Right renal cortex interstitium (tissue), 3 donors: ENCODE data around the gene THOP1. TPM values are rescaled to one million over a fixed set of nuclear protein-coding genes. Genes with fewer than 3 reads are reported as not detected.

Experiments
- DNase-seq, 3 donors: peaks; one replicate each; pipeline ENCODE4 v3.0.0-alpha.2; 2013; ENCODE audit warnings: low read depth in 3 of 3, low spot score in 2 of 3
- polyA plus RNA-seq, 3 donors: library from polyadenylated mRNA; unstranded; fragments of 120-200 nt; gene quantifications; one replicate each; pipeline ENCODE4 v1.2.1, GENCODE V29; 2013; ENCODE audit not compliant: insufficient read length in 3 of 3

Gene THOP1
- polyA plus RNA-seq, 3 donors: 37.8 to 48.9 (median 41.8) TPM

GRCh38 chr19:2761876-2762782, 23.2 kb upstream of the THOP1 start:
- no peak for DNase-seq

DNA sequence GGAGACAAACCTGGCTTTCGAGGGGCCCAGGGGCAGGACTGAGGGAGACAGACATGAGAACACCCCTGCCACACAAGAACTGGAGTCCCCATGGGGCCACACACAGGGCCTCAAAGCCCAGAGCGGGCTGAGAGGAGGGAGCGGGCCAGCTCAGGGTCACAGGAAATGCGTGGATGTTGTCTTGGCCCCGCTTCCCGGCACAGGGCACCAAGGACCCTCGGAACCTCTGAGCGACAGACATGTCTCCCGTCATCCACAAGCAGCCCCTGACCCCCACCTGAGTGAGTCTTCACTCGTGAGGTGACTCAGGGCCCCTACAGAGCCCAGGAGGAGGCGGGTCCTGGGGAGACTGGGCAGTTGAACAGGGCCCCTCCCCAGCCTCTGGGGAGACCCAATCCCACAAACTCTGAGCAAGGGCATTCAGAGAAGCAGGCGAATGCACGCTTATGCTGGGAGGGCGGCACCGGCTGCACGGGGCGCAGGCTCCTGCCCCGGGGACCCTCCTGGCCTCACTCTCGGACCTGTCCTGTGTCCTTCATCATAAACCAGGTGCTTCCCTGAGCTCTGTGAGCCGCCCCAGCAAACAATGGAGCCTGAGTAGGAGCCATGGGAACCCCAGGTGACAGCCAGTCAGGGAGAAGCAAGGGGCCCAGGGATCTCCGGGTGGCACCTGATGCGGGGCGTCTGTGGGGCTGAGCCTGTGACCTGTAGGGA, 22.4 kb upstream of the THOP1 start:
- no peak for DNase-seq

DNA sequence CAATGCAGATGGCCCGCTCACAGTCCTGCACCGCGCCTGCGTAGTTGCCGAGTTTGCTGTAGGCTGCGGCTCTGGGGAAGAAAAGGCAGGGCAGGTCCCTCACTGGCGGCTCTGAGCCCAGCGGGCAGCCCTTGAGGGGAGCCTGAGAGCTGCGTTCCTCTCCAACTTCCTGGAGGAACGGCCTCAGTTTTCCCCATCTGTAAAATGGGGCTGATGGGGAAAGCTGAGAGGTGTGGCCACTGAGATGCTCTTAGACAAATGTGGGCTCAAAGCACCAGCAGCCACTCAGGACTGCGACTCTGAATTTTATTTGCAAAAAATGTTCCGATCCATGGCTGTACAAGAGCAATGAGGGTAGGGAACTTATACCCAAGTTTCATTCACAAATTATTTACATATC, 21.6 kb upstream of the THOP1 start:
- DNase-seq: no peak

DNA sequence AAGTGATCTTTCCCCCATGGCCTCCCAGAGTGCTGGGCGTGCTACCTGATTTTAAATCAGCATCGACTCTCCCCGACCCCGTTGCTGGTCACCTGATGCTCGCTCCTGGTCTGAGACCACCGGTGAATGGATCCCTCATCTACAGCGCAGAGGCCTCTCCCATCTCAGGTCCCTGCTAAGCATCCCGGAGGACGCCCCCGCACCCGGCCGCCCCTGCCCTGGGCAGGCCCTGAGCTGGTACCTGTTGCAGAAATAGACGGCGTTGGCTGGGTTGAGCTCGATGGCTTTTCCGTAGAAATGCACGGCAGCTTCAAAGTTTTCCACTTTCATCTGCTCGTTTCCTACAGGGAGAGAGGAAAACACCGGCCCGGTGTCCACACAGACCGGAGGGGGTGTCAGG, 20.4 kb upstream of the THOP1 start:
- DNase-seq: no peak

- no peak for DNase-seq
Measured at GRCh38 chr19:2765376-2765775, 19.9 kb upstream of the THOP1 start.

DNA sequence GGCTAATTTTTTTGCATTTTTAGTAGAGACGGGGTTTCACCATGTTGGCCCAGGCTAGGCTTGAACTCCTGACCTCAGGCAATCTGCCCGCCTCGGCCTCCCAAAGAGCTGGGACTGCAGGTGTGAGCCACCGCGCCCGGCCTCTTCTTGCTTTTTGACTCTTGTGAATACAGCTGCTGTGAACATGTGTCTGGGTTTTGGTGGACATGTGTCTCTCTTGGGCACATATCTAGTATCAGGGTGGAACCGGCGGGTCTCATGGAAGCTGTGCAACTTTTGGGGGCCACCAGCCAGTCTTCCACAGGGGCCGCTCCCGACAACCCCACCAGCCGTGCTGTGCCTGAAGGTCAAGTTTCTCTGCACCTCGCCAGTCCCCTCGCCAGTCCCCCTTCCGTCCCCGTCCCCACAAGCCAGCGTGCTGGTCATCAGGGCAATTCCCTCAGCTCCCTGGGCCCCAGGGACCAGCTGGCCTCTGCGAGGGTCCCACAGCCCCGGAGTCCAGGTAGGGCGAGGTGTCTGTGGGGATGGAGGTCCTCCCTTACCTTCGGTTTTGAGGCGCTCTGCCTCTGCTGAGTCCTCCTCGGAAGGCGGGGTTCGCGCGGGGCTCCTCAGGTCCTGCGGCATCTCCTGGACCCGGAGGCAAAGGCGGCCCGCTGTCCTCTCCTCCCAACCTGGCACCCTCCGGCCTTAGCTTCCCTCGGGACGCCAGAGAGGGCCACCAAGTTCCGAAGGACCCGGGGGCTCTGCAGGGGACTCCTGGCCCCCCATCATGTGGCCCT, 18.5 kb upstream of the THOP1 start:
- no peak for DNase-seq

DNA sequence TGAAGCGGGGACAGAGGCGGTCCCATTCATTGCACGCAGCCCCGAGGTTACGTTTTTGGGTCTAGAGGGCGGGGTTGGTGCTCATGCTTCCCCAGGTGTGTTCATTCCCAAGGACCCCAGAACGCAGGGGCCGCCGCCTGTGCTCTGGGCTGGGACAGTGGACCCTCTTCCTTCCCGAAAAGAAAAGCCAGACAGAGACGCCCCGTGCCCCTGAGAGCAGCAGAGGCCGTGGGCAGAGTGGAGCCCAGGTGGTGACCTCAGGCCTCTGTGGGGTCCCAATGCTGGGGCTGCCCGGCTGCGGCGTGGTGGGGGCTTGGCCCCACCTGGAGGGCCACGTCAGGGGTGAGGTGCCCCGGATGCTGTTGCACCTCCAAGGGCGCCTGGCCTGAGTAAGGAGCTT, 17.6 kb upstream of the THOP1 start:
- DNase-seq: no peak

- DNase-seq: no peak
Measured at GRCh38 chr19:2768365-2769132, 16.8 kb upstream of the THOP1 start.

DNA sequence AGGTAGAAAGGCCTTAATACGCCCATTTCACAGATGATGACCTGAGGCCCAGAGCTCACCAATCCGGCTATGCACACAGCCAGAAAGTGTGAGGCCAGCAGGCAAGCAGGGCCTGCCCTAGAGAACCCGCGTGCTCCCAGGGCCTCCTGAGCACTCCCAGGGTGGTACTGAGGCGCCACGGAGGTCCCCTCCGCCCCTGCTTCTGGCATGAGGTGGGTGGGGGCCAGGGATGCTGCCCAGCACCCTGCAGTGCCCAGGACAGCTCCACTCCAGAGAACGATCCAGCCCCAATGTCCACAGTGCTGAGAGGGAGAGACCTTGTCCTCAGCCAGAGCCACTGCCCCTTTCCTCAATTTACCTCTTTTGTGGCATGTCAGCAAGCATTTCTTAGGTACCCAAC, 16.1 kb upstream of the THOP1 start:
- no peak for DNase-seq

- peak in 2 of 3 donors; percentile 58 to 62 for DNase-seq
Measured at GRCh38 chr19:2770055-2771013, 15.0 kb upstream of the THOP1 start.

GRCh38 chr19:2771786-2772674, 13.3 kb upstream of the THOP1 start:
- no peak for DNase-seq

GRCh38 chr19:2774083-2774679, 11.1 kb upstream of the THOP1 start:
- no peak for DNase-seq

GRCh38 chr19:2774953-2775555, 10.2 kb upstream of the THOP1 start:
- DNase-seq: no peak

DNA sequence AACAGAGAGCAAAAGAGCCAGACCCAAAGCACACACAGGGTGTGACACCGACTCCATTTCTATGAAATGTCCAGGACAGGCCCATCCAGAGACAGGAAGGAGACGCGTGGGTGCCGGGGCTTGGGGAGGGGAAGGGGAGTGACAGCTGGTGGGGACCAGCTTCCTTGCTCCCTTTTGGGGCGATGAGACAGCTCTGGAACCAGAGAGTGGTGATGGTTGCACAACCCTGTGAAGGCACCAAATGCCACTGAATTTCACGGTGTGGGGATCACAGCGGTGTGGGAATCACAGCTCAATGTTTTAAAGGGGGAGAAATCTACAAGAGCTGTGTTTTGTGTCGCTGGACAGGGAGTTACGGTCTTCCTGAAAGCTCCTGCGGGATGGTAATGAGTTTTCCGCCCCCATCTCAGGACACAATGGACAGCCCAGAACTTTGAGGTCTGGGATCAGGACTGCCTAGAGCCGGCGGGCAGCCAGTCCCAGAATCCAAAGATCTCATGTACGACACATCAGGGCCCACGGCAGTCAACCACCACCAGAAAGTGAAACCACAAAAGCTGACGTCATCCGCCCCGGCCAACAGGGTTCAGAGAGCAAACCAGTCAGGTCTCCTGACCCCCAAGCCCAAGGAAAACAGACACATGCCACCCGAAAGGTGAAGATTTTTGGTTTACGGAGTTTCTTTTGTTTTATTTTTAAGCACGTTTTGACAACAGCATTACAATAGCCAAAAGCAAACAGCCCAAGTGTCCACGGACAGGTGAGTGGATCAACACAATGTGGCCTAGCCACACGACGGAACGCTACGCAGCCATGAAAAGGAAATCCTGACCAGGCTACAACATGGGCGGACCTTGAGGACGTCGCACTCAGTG, 9.5 kb upstream of the THOP1 start:
- DNase-seq: no peak

GRCh38 chr19:2777952-2778683, 7.2 kb upstream of the THOP1 start:
- DNase-seq: no peak
